GM21786 (cell line): Measurements from ENCODE around the gene NUP210L.

Experiments used
- ATAC-seq: cut with Tn5 transposase; IDR thresholded peaks from one replicate; pipeline ENCODE4 v1.9.1; 2021; ENCODE audit not compliant: unreplicated experiment

NUP210L gene

DNA sequence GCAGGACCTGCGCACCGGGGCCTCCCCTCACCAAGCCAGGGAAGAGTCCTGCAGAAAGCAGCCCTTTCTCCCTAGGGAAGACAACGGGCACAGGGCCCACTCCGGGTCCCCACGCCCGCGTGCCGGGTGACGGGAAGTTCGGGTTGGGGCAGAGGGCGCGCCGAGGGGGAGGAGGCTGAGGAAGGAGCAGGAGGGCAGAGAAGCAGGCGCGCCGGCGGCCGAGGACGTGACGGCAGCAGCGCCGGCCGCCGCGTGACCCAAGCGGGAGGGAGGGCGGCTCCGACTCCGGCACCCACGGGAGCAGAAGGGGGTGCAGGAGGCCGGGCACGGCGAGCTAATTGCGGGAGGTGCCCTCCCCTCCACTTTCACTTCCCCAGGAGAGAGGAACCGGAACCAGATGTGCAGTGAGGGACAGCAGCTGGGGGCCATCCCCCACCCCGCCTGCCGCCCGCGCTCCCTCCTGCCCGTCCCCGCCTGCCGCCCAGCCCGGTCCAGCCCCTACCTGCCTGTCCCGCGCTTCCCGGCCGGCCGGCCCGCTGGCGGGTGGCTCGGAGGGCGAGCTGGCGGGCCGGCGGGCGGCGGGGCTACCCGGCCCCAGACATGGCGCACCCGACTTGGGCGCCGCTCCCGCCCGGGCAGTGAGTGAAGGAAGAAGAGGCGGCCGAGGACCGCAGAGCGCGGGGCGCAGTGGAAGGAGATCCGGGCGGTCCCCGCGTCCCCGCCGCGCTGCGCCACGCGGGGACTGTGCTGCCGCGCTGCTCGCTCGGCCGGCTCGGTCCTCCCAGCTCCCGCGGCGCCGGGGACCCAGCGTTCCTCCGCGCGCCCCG lies 208.9 kb downstream of the NUP210L start:
- peak; percentile 75 for ATAC-seq

DNA sequence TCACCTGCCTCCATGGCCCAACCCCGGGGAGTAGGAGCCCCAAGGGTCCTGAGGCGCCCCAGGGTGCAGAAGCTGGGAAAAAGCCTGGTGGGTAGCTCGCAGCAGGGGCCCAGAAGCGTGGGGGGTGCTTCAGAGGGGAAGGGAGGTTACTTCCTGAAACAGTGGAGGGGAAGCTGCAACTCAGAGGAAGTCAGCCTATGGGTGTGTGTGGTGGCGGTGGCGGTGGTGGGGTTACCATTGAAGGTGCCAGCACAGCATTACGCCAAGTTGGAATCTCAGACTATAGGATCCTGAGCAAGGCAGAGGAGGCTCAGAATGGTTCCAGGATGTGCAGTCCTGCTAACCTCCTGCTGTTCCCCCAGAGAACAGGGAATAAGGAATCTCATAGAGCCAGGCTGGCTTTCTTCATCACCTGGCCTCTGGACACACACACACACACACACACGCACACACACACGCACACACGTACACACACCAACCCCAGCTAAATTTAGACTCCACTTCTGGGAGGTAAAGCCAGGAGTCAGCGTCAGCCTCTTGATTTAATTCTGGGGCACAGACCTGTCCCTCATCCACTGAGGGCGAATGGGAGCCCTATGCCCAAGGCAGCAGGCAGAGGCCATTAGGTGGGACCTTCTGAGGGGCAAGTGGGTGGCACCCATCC lies 209.6 kb downstream of the NUP210L start:
- ATAC-seq: peak; percentile 6

DNA sequence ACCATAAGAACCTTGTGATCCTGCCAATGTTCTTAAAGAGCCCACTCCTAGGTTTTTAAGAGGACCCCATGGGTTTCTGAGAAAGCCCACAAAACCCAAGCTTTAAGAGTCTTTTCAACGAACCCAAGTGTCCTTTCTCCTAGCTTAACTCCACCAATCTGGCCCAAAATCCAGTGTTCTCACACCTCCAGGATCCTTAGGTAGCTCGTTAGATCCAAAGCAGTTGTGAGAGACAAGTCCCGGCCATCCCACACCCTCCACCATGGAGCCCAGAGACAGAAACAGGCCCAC lies 210.1 kb downstream of the NUP210L start:
- no peak for ATAC-seq

DNA sequence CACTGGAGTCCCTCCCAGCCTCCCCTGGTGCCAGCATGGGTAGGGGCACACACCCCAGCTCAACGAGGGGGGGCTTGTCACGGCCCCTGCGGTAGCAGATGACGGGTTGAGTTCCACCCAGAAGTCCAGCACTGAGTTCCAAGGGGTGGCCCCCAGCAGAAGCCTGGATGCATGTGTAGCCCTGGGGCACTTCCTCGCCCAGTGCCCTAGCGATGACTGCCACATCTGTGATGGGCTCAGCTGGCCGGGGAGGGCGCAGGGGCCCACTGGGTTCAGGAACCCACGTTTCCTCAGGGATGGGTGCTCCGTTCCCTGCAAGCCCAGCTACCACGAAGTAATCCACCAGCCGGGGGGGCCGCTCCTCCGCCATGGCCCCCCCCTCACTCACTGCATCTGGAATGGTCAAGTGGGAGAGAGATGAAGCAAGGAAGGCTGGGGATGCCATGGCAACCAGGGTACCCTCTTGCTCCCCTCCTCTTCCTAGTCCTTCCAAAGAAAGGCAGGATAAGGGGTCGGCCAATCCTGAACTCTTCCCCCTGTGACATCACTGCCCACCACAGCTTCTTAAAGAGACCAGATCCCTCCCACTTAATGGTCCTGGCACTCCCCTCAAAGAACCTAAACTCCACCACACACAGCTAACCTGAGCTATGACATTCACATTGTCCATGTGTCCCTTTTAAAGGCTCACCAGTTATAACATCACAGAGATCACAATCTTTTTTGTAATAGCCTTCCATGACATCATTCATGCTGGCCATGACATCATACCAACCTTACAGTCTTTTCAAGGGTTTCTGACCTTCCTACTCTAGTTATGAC lies 210.7 kb downstream of the NUP210L start:
- no peak for ATAC-seq

DNA sequence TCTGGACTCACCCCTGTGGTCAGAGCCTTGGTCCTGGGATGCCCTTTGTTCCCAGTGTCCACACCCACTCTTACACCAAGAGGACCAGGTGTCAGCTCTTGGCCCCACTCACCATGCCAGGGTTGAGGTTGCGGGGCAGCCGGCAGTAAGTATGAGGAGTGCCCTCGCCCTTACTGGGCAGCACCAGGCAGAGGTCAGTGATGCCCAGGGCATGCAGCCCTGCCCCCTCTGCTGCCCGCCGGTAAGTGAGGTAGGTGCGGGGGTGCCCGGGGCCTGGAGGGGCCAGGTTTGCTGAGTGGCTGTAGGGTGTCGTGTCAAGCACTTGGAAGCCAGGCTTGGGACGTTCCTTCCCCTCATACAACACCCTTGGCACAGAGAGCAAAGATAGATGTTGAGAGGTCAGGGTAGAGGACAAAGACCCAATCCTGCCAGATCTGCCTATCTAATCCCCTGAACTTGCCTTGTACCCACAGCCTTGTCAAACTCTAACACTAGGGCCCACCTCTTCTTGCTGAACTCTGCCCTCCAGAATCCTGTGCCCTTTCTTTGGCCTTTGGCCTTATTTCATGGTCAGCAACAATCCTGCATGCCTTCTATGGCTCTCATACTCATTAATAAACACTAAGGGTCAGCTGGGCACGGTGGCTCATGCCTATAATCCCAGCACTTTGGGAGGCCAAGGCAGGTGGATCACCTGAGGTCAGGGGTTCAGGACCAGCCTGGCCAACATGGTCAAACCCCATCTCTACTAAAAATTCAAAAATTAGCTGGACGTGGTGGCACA lies 211.9 kb downstream of the NUP210L start:
- ATAC-seq: no peak
